Testis (tissue), 3 donors: ENCODE results near the gene SORCS3. TPM values are rescaled to one million over a fixed set of nuclear protein-coding genes. Genes with fewer than 3 reads are reported as not detected.

Experiments used
- DNase-seq: peaks from one replicate; pipeline ENCODE4 v3.0.0-alpha.2; 2019
- H3K27ac ChIP-seq, 2 donors: fragments of 200-600 bp; sonication (generic); one replicate each; pipeline ENCODE4 v1.5.1; 2019
- H3K27me3 ChIP-seq: fragments of 200-600 bp; sonication (generic); one replicate; pipeline ENCODE4 v1.5.1; 2019
- H3K36me3 ChIP-seq: fragments of 200-600 bp; sonication (generic); one replicate; pipeline ENCODE4 v1.5.1; 2017; ENCODE audit warnings: low read depth; ENCODE audit errors: missing control alignments
- H3K4me1 ChIP-seq: fragments of 200-600 bp; sonication (generic); one replicate; pipeline ENCODE4 v1.5.1; 2019
- H3K4me3 ChIP-seq, 2 donors: fragments of 200-600 bp; sonication (generic); one replicate each; pipeline ENCODE4 v1.5.1; 2017 to 2019
- H3K9me3 ChIP-seq: fragments of 200-600 bp; sonication (generic); one replicate; pipeline ENCODE4 v1.5.1; 2017
- POLR2A ChIP-seq: fragments of 450-650 bp; IDR thresholded peaks from one replicate; pipeline ENCODE4 v1.6.1; 2017; ENCODE audit warnings: antibody characterized with exemption, mild to moderate bottlenecking, moderate library complexity
- WGBS, 2 donors: methylation state at CpG; one replicate each; pipeline ENCODE4 v1.1.5; 2018; 5-methylcytosine and 5-hydroxymethylcytosine counted together
- intact Hi-C: fragments of 100-400 bp; cut with DNase I; formaldehyde crosslinking; loops from one replicate; pipeline ENCODE4 v1.15.1; 2023; ENCODE audit warnings: low total_unique reads
- polyA plus RNA-seq: library from polyadenylated mRNA; stranded (reverse); fragments of 350-450 nt; fragmentation: Illumina TruSeq; extraction: RNeasy Lipid Tissue Mini Kit (QIAGEN cat#74804); gene quantifications from one replicate; pipeline ENCODE4 v1.2.3, GENCODE V29; 2014; ENCODE audit warnings: low read depth, low replicate concordance; ENCODE audit not compliant: insufficient read depth
- total RNA-seq, 2 donors: library from RNA; depleted of rRNA; stranded (reverse); fragments of >200 nt; gene quantifications; one replicate each; pipeline ENCODE4 v1.2.3, GENCODE V29; 2016
- TF ChIP-seq, protein P1 (sequence below), 3 experiments: fragments of 450-650 bp in 2 of 3; fragments of 200-600 bp in 1 of 3; sonication (generic) in 1 of 3; IDR thresholded peaks; one replicate each; pipeline ENCODE4 v1.5.1; 2016 to 2019; ENCODE audit warnings: antibody characterized with exemption in 3 of 3, mild to moderate bottlenecking in 2 of 3, moderate library complexity in 1 of 3

Gene SORCS3
- total and polyA plus RNA-seq, 3 donors from 2014 or later, result 1.3 to 2.2 (median 1.7) TPM

DNA sequence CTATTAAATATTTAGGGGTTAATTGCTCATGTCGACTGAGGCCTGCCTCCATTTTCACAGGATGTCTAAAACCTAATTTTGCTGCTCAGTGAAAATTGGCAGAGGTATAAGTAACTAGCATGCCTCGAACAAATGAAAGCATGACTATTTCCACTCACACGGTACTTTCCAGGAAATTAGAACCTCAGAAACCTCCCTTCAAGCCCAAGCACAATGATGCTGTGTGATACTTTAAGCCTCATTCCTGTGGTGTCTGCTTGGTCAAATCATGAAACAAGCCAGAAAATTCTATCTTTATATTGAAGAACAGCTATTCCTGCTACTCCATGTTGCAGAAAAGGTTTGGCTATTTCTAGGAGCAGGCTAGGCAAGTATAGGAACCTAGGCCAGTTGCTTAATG lies 203.0 kb downstream of the SORCS3 start:
- no peak for DNase-seq
- WGBS, 2 donors, result 76 to 79% methylated on average over 3 of the region's 3 CpGs
- intact Hi-C loops, result no loop called here

DNA sequence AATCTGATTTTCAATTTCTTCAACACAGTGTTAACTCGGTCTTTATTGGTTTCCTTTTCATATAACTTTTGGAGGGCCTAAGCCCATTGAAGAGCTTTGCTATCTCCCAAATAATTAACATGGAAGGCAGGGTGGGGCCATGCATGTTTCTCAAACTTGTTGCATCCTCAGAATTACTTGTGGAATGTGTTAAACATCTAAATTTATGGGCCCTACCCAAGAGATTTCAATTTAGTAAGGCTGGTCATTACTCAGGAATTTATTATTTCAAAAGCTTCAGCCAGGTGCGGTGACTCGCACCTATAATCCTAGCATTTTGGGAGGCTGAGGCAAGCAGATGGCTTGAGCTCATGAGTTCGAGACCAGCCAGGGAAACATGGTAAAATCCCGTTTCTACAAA lies 208.9 kb downstream of the SORCS3 start:
- Histone ChIP-seq H3K4me3 (no peak overlapping the region), H3K4me1 (no peaks in the 10 kb centered on the region), H3K36me3 (no peaks in the 10 kb centered on the region), H3K27me3 (no peaks in the 10 kb centered on the region), H3K27ac (no peak overlapping the region), H3K9me3 (no peaks in the 10 kb centered on the region)
- 88 to 93% methylated on average over 5 of the region's 5 CpGs for WGBS, 2 donors
- intact Hi-C loops, result no loop called here
- TF ChIP-seq, protein P1, sequence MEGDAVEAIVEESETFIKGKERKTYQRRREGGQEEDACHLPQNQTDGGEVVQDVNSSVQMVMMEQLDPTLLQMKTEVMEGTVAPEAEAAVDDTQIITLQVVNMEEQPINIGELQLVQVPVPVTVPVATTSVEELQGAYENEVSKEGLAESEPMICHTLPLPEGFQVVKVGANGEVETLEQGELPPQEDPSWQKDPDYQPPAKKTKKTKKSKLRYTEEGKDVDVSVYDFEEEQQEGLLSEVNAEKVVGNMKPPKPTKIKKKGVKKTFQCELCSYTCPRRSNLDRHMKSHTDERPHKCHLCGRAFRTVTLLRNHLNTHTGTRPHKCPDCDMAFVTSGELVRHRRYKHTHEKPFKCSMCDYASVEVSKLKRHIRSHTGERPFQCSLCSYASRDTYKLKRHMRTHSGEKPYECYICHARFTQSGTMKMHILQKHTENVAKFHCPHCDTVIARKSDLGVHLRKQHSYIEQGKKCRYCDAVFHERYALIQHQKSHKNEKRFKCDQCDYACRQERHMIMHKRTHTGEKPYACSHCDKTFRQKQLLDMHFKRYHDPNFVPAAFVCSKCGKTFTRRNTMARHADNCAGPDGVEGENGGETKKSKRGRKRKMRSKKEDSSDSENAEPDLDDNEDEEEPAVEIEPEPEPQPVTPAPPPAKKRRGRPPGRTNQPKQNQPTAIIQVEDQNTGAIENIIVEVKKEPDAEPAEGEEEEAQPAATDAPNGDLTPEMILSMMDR (IDR thresholded peaks at IDR 0.05), result no peak
- TF ChIP-seq POLR2A, result no peak
- DNase-seq, result no peak

More for the DNA sequence above, 203.0 kb downstream of the SORCS3 start:
- H3K9me3 ChIP-seq, result no peaks in the 10 kb centered on the region
- H3K27ac ChIP-seq, result no peak overlapping the region
- H3K36me3 ChIP-seq, result no peaks in the 10 kb centered on the region
- no peaks in the 10 kb centered on the region for H3K4me1 ChIP-seq
- no peak overlapping the region for H3K4me3 ChIP-seq
- H3K27me3 ChIP-seq, result no peaks in the 10 kb centered on the region
- TF ChIP-seq POLR2A, result no peak
- TF ChIP-seq, protein P1 (IDR thresholded peaks at IDR 0.05), result no peak

DNA sequence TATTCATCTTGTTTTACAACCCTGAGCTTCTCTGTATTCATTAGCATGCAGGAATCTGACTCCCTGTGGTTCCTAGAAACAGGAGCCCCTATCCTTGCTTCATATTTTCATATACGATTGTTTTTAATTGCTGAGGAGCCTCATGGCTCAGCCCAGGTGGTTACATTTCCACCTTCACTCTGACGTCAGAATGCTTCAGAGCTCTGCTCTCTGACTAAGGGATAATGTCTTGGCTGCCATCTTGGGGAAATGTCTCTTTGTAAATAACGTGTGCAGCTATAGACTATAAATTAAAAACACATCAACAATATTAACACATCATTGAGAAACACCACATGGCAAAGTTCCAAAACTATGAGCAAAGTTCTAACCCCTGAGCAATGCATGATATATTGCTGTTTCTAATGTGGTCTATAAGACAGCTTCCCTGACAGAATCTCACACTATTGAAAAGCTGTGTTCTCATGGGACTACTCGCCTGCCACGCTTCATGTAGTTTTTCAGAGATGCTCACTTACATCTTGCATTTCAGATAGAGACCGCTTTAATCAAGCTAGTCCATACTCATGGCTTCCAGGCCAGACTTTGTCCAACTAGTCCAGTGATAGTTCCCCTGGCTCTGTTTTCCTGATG lies 227.0 kb downstream of the SORCS3 start:
- H3K27ac ChIP-seq, result no peak overlapping the region
- TF ChIP-seq, protein P1 (IDR thresholded peaks at IDR 0.05), result no peak
- TF ChIP-seq POLR2A, result no peak
- no peaks in the 10 kb centered on the region for H3K4me1 ChIP-seq
- H3K9me3 ChIP-seq, result no peaks in the 10 kb centered on the region
- no peaks in the 10 kb centered on the region for H3K36me3 ChIP-seq
- H3K4me3 ChIP-seq, result no peak overlapping the region
- 78 to 84% methylated on average over 6 of the region's 6 CpGs for WGBS, 2 donors
- H3K27me3 ChIP-seq, result no peaks in the 10 kb centered on the region
- no peak for DNase-seq
- intact Hi-C loops, result no loop called here

DNA sequence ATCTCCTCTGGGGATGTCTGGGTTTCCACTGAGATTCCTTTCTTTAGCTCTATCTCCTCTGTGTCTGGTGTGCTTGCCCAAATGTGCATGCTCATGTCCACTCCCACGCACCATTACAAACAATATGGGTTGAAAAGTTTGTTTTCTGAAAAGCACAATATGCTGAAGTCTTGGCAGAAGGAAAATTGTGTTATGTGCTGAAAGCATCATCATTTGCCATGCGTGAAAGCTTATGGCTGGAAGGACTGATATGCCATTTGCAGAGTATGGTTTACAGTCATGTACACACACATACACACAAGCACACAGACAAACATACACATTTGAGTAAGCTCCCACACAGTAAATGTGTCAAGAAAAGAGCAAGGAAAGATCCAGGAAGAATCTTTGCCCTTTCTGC lies 231.6 kb downstream of the SORCS3 start:
- Histone ChIP-seq H3K4me3 (no peak overlapping the region), H3K36me3 (no peaks in the 10 kb centered on the region), H3K9me3 (no peaks in the 10 kb centered on the region), H3K4me1 (no peaks in the 10 kb centered on the region), H3K27me3 (no peaks in the 10 kb centered on the region), H3K27ac (no peak overlapping the region)
- DNase-seq, result no peak
- WGBS, 2 donors, result 34 to 46% methylated on average over 2 of the region's 2 CpGs
- no peak for TF ChIP-seq POLR2A
- TF ChIP-seq, protein P1 (IDR thresholded peaks at IDR 0.05), result no peak
- intact Hi-C loops, result no loop called here

DNA sequence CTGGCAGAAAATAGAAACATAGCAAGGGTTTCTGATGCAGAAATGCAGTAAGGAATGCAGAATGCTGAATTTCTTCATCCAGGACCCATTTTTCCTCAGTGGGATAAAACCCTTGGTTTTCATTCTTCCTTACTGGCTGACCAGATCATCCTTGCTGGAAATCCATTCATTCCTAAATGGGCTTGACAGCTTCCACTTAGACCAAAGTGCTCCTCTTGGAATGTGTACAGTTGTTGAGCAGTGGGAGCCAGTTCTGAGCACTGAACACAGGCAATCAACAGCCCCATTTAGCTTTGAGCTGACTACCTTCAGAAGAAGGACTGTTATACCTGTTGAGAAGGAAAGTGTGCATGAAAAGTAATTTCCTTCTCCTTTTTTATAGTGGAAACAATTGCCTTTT lies 232.1 kb downstream of the SORCS3 start:
- intact Hi-C loops, result no loop called here
- TF ChIP-seq POLR2A, result no peak
- TF ChIP-seq, protein P1 (IDR thresholded peaks at IDR 0.05), result no peak
- Histone ChIP-seq H3K27ac (no peak overlapping the region), H3K4me1 (no peaks in the 10 kb centered on the region), H3K9me3 (no peaks in the 10 kb centered on the region), H3K27me3 (no peaks in the 10 kb centered on the region), H3K36me3 (no peaks in the 10 kb centered on the region), H3K4me3 (no peak overlapping the region)
- DNase-seq, result no peak
